ENCODE data around the gene ST7L. TPM values are rescaled to one million over a fixed set of nuclear protein-coding genes. Genes with fewer than 3 reads are reported as not detected.

ST7L gene
- total and polyA plus RNA-seq, 2 donors (not counting 3 experiments of a cell fraction or from before 2014, with no cell fraction given): 12.3 to 28.4 TPM

GRCh38 chr1:112504661-112505399 lies 114.1 kb downstream of the ST7L start:
- no peak overlapping the region for H3K27ac ChIP-seq (ENCODE audit: insufficient read depth, low read depth, low read length)

DNA sequence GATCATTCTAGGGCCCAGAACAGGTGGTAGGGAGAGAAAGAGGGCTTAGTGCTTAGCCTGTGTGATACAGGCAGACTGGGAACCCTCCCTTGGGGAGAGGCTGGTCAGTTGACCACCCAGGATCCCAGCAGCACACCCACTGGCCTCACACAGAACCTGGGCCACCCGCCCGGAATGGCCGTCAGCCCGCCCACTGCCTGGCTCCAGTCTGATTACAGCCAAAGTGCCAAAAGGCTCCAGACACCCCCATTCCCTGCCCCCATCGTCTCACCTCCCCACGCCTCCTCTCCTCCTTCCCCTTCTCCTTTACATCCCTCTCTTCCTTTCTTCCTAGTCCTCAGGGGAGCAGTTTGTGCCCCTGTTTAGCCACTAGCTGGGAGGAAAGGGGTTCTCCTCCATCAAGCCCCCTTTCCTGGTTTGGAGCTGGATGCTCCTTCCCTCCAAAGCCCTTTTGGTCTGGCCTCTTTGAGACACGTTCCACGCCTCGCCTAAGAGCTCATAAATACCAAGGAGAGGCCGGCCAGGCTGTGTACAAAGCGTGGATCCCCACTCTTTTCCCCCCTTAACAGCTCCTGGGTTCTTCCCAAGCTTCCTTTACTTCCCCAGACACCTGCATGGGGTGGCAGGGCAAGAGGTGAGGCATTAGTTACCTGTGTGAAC lies 114.8 kb downstream of the ST7L start:
- FAIRE-seq (no peak), DNase-seq (ENCODE audit: low read depth, low spot score) (no peak)
- H2AFZ ChIP-seq (ENCODE audit: low read depth, low read length): no peak overlapping the region
- H3K9me1 ChIP-seq (replicated peaks; ENCODE audit: control insufficient read depth, extremely low read depth, insufficient read depth, low read length): no peaks in the 10 kb centered on the region
- no peaks in the 10 kb centered on the region for H3K36me3 ChIP-seq (ENCODE audit: control insufficient read depth in 2 of 2, extremely low read depth in 1 of 2, insufficient read depth in 2 of 2, low read length in 2 of 2)
- TF ChIP-seq FOS (IDR thresholded peaks at IDR 0.05; ENCODE audit: borderline replicate concordance, insufficient read depth, low read length): no peak
- TF ChIP-seq, protein P1, sequence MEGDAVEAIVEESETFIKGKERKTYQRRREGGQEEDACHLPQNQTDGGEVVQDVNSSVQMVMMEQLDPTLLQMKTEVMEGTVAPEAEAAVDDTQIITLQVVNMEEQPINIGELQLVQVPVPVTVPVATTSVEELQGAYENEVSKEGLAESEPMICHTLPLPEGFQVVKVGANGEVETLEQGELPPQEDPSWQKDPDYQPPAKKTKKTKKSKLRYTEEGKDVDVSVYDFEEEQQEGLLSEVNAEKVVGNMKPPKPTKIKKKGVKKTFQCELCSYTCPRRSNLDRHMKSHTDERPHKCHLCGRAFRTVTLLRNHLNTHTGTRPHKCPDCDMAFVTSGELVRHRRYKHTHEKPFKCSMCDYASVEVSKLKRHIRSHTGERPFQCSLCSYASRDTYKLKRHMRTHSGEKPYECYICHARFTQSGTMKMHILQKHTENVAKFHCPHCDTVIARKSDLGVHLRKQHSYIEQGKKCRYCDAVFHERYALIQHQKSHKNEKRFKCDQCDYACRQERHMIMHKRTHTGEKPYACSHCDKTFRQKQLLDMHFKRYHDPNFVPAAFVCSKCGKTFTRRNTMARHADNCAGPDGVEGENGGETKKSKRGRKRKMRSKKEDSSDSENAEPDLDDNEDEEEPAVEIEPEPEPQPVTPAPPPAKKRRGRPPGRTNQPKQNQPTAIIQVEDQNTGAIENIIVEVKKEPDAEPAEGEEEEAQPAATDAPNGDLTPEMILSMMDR (IDR thresholded peaks at IDR 0.05; ENCODE audit: extremely low read depth in 1 of 2, insufficient read depth in 1 of 2, low read depth in 1 of 2, low read length in 2 of 2): no peak
- no peak for TF ChIP-seq JUN (IDR thresholded peaks at IDR 0.05; ENCODE audit: borderline replicate concordance, insufficient read depth, insufficient read length, low read depth)
- TF ChIP-seq EZH2 (IDR thresholded peaks at IDR 0.05; ENCODE audit: borderline replicate concordance, low read depth, low read length, severe bottlenecking): no peak
- TF ChIP-seq GATA2 (IDR thresholded peaks at IDR 0.05; ENCODE audit: insufficient read depth, insufficient read length, low read depth, low read length): no peak
- no peak for TF ChIP-seq MAX (IDR thresholded peaks at IDR 0.05; ENCODE audit: insufficient read depth, insufficient read length)
- TF ChIP-seq POLR2AphosphoS5 (IDR thresholded peaks at IDR 0.05; ENCODE audit: insufficient read depth, low read depth, low read length): no peak
- no peak for TF ChIP-seq MYC (IDR thresholded peaks at IDR 0.05; ENCODE audit: low read depth, low read length)
- no peak for TF ChIP-seq POLR2A (IDR thresholded peaks at IDR 0.05; ENCODE audit: low read depth, low read length)
- H3K9me3 ChIP-seq (replicated peaks; ENCODE audit: control insufficient read depth, insufficient read depth, low read length): no peaks in the 10 kb centered on the region
- peaks cover 2 to 3% of the 10 kb centered on the region in 2 experiments for H3K27me3 ChIP-seq (ENCODE audit: control insufficient read depth in 2 of 2, insufficient read depth in 2 of 2, low read length in 2 of 2)
- H3K79me2 ChIP-seq (ENCODE audit: control insufficient read depth, insufficient read depth, low read length): no peaks in the 10 kb centered on the region
- no peak overlapping the region for H3K4me3 ChIP-seq (replicated peaks in 1 of 3; ENCODE audit: insufficient read depth in 1 of 3, low read depth in 1 of 3, low read length in 3 of 3)
- ChIA-PET CTCF (interaction anchor here (1.2 to 1.7 kb wide), 2 partner anchors 16 to 110 kb away, joined by 3 to 4 read pairs; no protein-coding TSS in a partner anchor), POLR2A (interaction anchor here (0.6 kb wide), 1 partner anchor 120 kb away, joined by 16 read pairs; no protein-coding TSS in a partner anchor)
- peaks cover 11% of the 10 kb centered on the region for H3K4me1 ChIP-seq (ENCODE audit: control insufficient read depth, extremely low read depth, insufficient read depth, low read length)
- H3K4me2 ChIP-seq (ENCODE audit: insufficient read depth, low read length): no peak overlapping the region
- H3K9ac ChIP-seq (replicated peaks; ENCODE audit: extremely low read depth, insufficient read depth, low read length): no peak overlapping the region
- H4K20me1 ChIP-seq (replicated peaks; ENCODE audit: control insufficient read depth, extremely low read depth, insufficient read depth, low read length): no peaks in the 10 kb centered on the region
- BruUV-seq (replicated peaks): no TSS peak
- intact Hi-C loops (cut with micrococcal nuclease): loop anchor here (5.0 kb wide), 1 partner anchor 88 kb away; no protein-coding TSS in a partner anchor
- dilution Hi-C loops (cut with MboI; ENCODE audit: extremely low pct_ligation_motif_present, low sequenced_read_pairs): no loop called here
- no peak overlapping the region for H3K27ac ChIP-seq (ENCODE audit: insufficient read depth, low read depth, low read length)

More at GRCh38 chr1:112504661-112505399, 114.1 kb downstream of the ST7L start:
- no TSS peak for BruUV-seq (replicated peaks)
- dilution Hi-C loops (cut with MboI; ENCODE audit: extremely low pct_ligation_motif_present, low sequenced_read_pairs): no loop called here
- TF ChIP-seq MYC (IDR thresholded peaks at IDR 0.05; ENCODE audit: low read depth, low read length) (no peak), EZH2 (IDR thresholded peaks at IDR 0.05; ENCODE audit: borderline replicate concordance, low read depth, low read length, severe bottlenecking) (no peak)
- intact Hi-C loops (cut with micrococcal nuclease): loop anchor here (5.0 kb wide), 1 partner anchor 87 kb away; no protein-coding TSS in a partner anchor
- Histone ChIP-seq H3K9me1 (replicated peaks; ENCODE audit: control insufficient read depth, extremely low read depth, insufficient read depth, low read length) (no peaks in the 10 kb centered on the region), H3K4me2 (ENCODE audit: insufficient read depth, low read length) (no peak overlapping the region), H3K4me3 (replicated peaks in 1 of 3; ENCODE audit: insufficient read depth in 1 of 3, low read depth in 1 of 3, low read length in 3 of 3) (no peak overlapping the region), H2AFZ (ENCODE audit: low read depth, low read length) (no peak overlapping the region), H4K20me1 (replicated peaks; ENCODE audit: control insufficient read depth, extremely low read depth, insufficient read depth, low read length) (no peaks in the 10 kb centered on the region), H3K9ac (replicated peaks; ENCODE audit: extremely low read depth, insufficient read depth, low read length) (no peak overlapping the region), H3K9me3 (replicated peaks; ENCODE audit: control insufficient read depth, insufficient read depth, low read length) (no peaks in the 10 kb centered on the region), H3K4me1 (ENCODE audit: control insufficient read depth, extremely low read depth, insufficient read depth, low read length) (peaks cover 11% of the 10 kb centered on the region), H3K79me2 (ENCODE audit: control insufficient read depth, insufficient read depth, low read length) (no peaks in the 10 kb centered on the region), H3K36me3 (ENCODE audit: control insufficient read depth in 2 of 2, extremely low read depth in 1 of 2, insufficient read depth in 2 of 2, low read length in 2 of 2) (no peaks in the 10 kb centered on the region), H3K27me3 (ENCODE audit: control insufficient read depth in 2 of 2, insufficient read depth in 2 of 2, low read length in 2 of 2) (peaks cover 4 to 5% of the 10 kb centered on the region in 2 experiments)
- no peak for DNase-seq (ENCODE audit: low read depth, low spot score)
- no peak for FAIRE-seq
- ChIA-PET CTCF (interaction anchor here (0.8 to 1.7 kb wide), 5 partner anchors 17 to 131 kb away, joined by 3 to 4 read pairs (median 3); no protein-coding TSS in a partner anchor), POLR2A (interaction anchor here (0.6 kb wide), 1 partner anchor 119 kb away, joined by 16 read pairs; no protein-coding TSS in a partner anchor)
